Prostate gland (tissue), 2 donors: ENCODE data around the gene FTCDNL1.

Experiments
- POLR2A ChIP-seq: fragments of 450-650 bp; IDR thresholded peaks from one replicate; pipeline ENCODE4 v1.6.1; 2016; ENCODE audit warnings: antibody characterized with exemption, mild to moderate bottlenecking
- TF ChIP-seq, protein P1 (sequence below), 4 experiments: fragments of 200-600 bp in 2 of 4; fragments of 450-650 bp in 2 of 4; sonication (generic) in 2 of 4; IDR thresholded peaks; 1 replicate in 3 of 4; 2 replicates in 1 of 4; pipeline ENCODE4 v1.5.1; 2016 to 2019; ENCODE audit warnings: antibody characterized with exemption in 4 of 4, mild to moderate bottlenecking in 2 of 4, moderate library complexity in 2 of 4

DNA sequence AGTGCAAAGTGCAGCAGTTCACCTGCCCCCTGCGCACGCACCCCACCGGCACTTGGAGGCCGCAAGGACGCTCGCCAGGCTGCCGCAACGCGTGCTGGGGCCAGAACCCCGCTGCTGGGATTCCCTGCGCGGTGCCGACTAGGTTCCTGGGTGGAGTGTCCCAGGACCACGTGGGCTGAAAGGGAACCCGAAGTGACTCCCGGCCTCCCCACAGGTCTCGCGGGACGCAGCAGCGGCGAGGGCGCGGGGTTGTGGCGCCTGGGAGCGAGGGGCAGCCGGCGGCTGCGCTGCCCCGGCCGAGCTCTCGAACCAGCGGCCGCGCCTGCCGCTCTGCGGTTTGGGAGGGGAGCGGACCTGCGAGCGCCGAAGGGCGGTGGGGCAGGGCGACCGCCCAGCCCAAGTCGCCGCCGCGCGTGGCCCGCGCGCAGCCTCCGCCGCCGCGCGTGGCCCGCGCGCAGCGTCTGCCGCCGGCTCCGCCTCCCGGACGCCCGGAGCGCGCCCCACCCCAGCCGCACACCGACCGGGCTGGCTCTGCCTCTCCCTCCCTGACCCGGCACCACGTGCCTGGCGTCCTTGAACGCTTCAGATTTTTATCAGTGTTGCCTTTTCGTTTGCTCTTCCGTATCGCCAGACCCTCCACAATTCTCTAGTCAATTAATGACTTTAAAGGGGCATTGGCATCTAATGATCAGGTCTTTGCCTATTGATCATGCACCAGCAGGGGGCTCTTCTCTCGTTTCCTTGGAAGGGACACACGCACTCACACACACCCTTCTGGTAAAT lies at the start of gene FTCDNL1:
- TF ChIP-seq, protein P1, sequence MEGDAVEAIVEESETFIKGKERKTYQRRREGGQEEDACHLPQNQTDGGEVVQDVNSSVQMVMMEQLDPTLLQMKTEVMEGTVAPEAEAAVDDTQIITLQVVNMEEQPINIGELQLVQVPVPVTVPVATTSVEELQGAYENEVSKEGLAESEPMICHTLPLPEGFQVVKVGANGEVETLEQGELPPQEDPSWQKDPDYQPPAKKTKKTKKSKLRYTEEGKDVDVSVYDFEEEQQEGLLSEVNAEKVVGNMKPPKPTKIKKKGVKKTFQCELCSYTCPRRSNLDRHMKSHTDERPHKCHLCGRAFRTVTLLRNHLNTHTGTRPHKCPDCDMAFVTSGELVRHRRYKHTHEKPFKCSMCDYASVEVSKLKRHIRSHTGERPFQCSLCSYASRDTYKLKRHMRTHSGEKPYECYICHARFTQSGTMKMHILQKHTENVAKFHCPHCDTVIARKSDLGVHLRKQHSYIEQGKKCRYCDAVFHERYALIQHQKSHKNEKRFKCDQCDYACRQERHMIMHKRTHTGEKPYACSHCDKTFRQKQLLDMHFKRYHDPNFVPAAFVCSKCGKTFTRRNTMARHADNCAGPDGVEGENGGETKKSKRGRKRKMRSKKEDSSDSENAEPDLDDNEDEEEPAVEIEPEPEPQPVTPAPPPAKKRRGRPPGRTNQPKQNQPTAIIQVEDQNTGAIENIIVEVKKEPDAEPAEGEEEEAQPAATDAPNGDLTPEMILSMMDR (IDR thresholded peaks at IDR 0.05), result peak in 2 of 4 experiments; percentile 39 to 44
- TF ChIP-seq POLR2A, result no peak
